ENCODE measurements around the gene GPR25.

GPR25 gene

GRCh38 chr1:200885623-200886402 lies 13.0 kb downstream of the GPR25 start:
- no peak for TF ChIP-seq SPI1 (IDR thresholded peaks at IDR 0.05; ENCODE audit: low read depth, low read length)
- no peak for TF ChIP-seq POLR2AphosphoS5 (IDR thresholded peaks at IDR 0.05; ENCODE audit: low read depth, low read length)
- TF ChIP-seq PAX5 (IDR thresholded peaks at IDR 0.05; ENCODE audit: insufficient read depth, low read length, severe bottlenecking) = no peak
- no peak for TF ChIP-seq POLR2A (IDR thresholded peaks at IDR 0.05; ENCODE audit: low read depth, low read length)
- TF ChIP-seq TAF1 (IDR thresholded peaks at IDR 0.05; ENCODE audit: low read depth, low read length) = no peak
- no peak for TF ChIP-seq POU2F2 (IDR thresholded peaks at IDR 0.05; ENCODE audit: low read depth, low read length)
- no peak for DNase-seq (ENCODE audit: insufficient read length, low spot score)
- FAIRE-seq = no peak

- DNase-seq (ENCODE audit: insufficient read length, low spot score) (no peak), FAIRE-seq (no peak)
- no peak for TF ChIP-seq POU2F2 (IDR thresholded peaks at IDR 0.05; ENCODE audit: low read depth, low read length)
- TF ChIP-seq PAX5 (IDR thresholded peaks at IDR 0.05; ENCODE audit: insufficient read depth, low read length, severe bottlenecking) = no peak
- TF ChIP-seq SPI1 (IDR thresholded peaks at IDR 0.05; ENCODE audit: low read depth, low read length) = no peak
These were observed 13.8 kb downstream of the GPR25 start for GRCh38 chr1:200886594-200886993.

DNA sequence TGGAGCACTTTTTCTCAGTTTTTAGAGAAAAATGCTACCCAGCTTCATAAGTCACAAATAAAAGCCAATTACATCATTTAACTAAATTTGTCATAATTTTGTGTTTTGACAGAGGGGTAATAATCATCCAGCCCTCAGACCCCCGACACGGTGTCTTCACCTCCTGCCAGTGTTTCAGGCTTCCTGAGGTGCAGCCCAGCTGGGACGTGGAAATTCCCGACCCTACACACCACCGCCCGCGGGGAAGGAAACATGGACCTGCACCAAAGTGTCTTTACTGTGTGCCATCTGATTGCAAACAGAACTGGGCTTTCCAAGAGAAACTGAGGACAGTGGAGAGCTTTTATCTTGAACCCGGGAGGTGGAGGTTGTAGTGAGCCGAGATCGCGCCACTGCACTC lies 14.3 kb downstream of the GPR25 start:
- FAIRE-seq = no peak
- DNase-seq (ENCODE audit: insufficient read length, low spot score) = no peak
- no peak for TF ChIP-seq SPI1 (IDR thresholded peaks at IDR 0.05; ENCODE audit: low read depth, low read length)
- TF ChIP-seq PAX5 (IDR thresholded peaks at IDR 0.05; ENCODE audit: insufficient read depth, low read length, severe bottlenecking) = no peak

DNA sequence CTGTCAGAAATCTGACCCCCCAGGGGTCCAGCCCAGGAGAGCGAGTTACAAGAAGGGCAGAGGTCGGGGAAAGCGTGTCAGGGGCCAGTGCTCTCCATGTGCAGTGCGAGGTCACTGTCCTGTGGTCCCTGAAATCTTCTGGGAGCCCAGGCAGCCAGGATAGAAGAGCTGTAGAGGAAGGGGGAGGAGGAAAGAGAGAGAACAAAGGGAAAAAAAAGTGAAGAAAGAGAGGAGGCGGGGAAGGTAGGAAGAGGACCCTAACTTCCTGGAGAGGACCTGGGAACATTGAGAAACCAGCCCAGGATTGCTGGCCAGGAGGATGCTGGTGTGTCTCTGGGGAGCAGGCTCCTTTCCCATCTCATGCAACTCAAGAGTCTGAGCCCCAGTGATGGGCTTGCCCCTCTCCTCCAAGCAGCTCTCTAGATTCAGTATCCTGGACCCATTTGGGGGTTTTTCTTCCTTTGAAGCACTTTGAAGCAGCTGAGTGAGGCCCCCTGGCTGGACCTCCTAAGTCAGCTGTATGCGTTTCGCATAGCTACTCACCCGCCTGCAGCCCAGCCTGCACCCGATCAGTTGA lies 15.1 kb downstream of the GPR25 start:
- DNase-seq (ENCODE audit: insufficient read length, low spot score) = no peak
- TF ChIP-seq SPI1 (IDR thresholded peaks at IDR 0.05; ENCODE audit: low read depth, low read length) (no peak), TAF1 (IDR thresholded peaks at IDR 0.05; ENCODE audit: low read depth, low read length) (no peak), POU2F2 (IDR thresholded peaks at IDR 0.05; ENCODE audit: low read depth, low read length) (no peak), POLR2AphosphoS5 (IDR thresholded peaks at IDR 0.05; ENCODE audit: low read depth, low read length) (no peak), PAX5 (IDR thresholded peaks at IDR 0.05; ENCODE audit: insufficient read depth, low read length, severe bottlenecking) (no peak)
- peak; percentile 26 for FAIRE-seq

DNA sequence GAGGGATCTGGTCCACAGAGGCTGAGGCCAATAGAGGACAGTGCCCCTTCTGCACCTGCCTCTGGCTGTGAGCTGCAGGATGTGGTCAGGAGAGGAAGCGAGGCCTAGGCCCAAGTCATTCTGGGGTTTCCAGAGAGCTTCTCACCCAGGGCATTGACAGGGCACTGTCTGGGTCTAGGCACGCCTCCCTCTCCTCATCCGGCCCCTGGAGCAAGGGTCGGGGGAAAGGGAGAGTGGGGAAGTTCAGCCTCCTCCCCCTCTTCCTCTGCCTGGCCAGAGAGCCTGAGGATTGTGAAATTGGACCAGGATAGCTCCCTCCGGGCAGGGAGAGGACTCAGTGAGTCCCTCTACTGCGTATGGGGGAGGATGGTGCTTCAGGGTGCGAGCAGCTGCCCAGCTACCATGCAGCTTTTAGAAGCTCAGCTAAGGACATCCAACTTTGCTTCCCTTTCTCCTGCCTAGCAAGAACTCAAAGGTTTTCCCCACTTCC lies 15.6 kb downstream of the GPR25 start:
- TF ChIP-seq POLR2A (IDR thresholded peaks at IDR 0.05; ENCODE audit: low read depth, low read length) (no peak), PAX5 (IDR thresholded peaks at IDR 0.05; ENCODE audit: insufficient read depth, low read length, severe bottlenecking) (no peak), POLR2AphosphoS5 (IDR thresholded peaks at IDR 0.05; ENCODE audit: low read depth, low read length) (peak; percentile 47; the same call in 1 of the 2 replicates), SPI1 (IDR thresholded peaks at IDR 0.05; ENCODE audit: low read depth, low read length) (peak; percentile 90), POU2F2 (IDR thresholded peaks at IDR 0.05; ENCODE audit: low read depth, low read length) (0 out of 2 replicates have a peak, but pooled peaks have one; percentile 41), TAF1 (IDR thresholded peaks at IDR 0.05; ENCODE audit: low read depth, low read length) (0 out of 2 replicates have a peak, but pooled peaks have one; percentile 57)
- FAIRE-seq (peak; percentile 94), DNase-seq (ENCODE audit: insufficient read length, low spot score) (peak; percentile 66)

GRCh38 chr1:200889571-200889970 lies 16.8 kb downstream of the GPR25 start:
- DNase-seq (ENCODE audit: insufficient read length, low spot score) (no peak), FAIRE-seq (peak; percentile 56)
- no peak for TF ChIP-seq PAX5 (IDR thresholded peaks at IDR 0.05; ENCODE audit: insufficient read depth, low read length, severe bottlenecking)
- no peak for TF ChIP-seq POLR2AphosphoS5 (IDR thresholded peaks at IDR 0.05; ENCODE audit: low read depth, low read length)
- TF ChIP-seq TAF1 (IDR thresholded peaks at IDR 0.05; ENCODE audit: low read depth, low read length) = no peak
- TF ChIP-seq POLR2A (IDR thresholded peaks at IDR 0.05; ENCODE audit: low read depth, low read length) = no peak

DNA sequence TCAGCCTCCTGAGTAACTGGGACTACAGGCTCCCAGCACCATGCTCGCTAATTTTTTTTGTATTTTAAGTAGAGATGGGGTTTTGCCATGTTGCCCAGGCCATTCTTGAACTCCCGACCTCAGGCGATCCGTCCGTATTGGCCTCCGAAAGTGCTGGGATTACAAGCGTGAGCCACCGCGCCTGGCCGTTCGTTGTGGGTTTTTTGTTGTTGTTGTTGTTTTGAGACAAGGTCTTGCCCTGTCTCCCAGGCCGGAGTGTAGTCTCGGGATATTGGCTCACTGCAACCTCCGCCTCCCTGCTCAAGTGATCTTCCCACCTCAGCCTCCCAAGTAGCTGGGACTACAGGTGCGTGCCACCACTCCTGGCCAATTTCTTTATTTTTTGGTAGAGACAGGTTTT lies 17.2 kb downstream of the GPR25 start:
- FAIRE-seq = peak; percentile 45
- DNase-seq (ENCODE audit: insufficient read length, low spot score) = no peak
- TF ChIP-seq PAX5 (IDR thresholded peaks at IDR 0.05; ENCODE audit: insufficient read depth, low read length, severe bottlenecking) = no peak
- no peak for TF ChIP-seq SPI1 (IDR thresholded peaks at IDR 0.05; ENCODE audit: low read depth, low read length)
- TF ChIP-seq POLR2AphosphoS5 (IDR thresholded peaks at IDR 0.05; ENCODE audit: low read depth, low read length) = no peak
- TF ChIP-seq POU2F2 (IDR thresholded peaks at IDR 0.05; ENCODE audit: low read depth, low read length) = no peak
- TF ChIP-seq POLR2A (IDR thresholded peaks at IDR 0.05; ENCODE audit: low read depth, low read length) = no peak
- no peak for TF ChIP-seq TAF1 (IDR thresholded peaks at IDR 0.05; ENCODE audit: low read depth, low read length)

DNA sequence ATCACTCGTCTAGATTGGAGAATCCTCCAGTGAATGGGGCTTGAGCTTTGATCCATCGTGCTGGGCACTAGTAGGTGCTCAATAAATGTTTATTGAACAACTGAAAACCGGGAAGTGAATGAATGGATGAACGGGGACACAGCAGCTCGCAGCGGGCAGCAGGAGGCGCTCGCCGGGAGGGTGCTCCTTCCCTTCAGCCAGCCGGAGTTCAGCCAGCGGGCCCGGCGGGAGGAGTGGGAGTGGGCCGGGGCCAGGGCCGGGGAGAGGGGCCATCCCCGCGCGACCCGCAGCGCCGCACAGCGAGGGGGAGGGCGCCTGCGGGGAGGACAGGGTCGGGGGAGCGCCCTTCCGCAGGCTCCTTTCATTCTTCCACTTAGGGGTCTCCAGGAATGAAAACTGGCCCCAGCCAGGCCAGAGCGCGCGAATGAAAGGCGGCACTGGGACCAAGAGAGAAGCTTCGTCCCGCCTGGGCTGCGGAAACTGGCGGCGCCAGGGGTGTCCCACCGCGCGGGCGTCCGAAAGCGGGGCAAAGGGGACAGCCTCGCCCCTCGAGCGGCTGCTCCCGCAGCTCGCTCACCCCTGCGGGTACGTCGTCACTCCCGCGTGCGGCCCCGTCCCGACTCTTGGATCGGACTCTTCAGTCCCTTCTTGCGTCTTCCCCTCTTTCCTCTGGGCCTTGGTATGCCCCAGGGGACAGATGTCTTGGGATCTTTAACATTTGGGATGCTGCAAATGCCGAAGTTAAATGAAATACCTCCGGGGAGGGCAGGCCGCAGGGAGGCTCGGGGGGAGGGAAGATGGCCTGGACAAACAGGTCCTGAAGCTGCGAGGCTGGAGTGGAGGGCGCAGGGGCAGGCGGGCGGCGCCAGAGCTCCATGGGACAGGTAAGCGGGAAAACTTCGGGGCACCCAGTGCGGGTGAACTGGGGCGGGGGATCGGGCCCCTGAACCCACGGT lies 18.3 kb downstream of the GPR25 start:
- peak; percentile 44 for DNase-seq (ENCODE audit: insufficient read length, low spot score)
- FAIRE-seq = peak; percentile 64
- TF ChIP-seq PAX5 (IDR thresholded peaks at IDR 0.05; ENCODE audit: insufficient read depth, low read length, severe bottlenecking) (no peak), SPI1 (IDR thresholded peaks at IDR 0.05; ENCODE audit: low read depth, low read length) (peak; percentile 22; the same call in 1 of the 2 replicates)

DNA sequence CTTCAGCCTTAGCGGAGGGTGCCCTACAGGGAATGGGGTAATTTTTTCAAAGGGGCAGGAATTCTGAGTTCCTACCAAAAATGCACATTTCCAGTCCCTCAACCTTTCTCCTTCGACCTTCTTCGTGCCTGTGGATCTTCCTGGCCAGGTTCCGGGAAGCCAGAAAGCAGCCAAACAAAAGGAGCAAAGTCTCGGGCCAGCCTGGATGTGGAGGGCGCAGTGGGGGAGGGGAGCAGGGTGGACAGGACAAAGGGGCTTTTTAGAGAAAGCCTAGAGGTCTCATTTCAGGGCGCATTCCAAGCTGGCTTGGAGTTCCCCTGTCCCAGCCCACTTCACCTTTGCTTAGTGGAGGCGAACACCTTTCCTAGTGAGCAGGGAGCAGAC lies 19.0 kb downstream of the GPR25 start:
- FAIRE-seq (peak; percentile 26), DNase-seq (ENCODE audit: insufficient read length, low spot score) (peak; percentile 5)
- TF ChIP-seq SPI1 (IDR thresholded peaks at IDR 0.05; ENCODE audit: low read depth, low read length) = no peak
